HL-60/S4 treated with phorbol 12-myristate 13-acetate at 8.2 ng/mL for 4 days and 3 days (cell line): Measurements from ENCODE around the gene NCBP3.

Experiments
- in situ Hi-C: fragments of 300-500 bp; cut with MboI; formaldehyde crosslinking; loops from 2 replicates; pipeline ENCODE4 v1.15.0; 2022; ENCODE audit warnings: low sequenced_read_pairs

Gene NCBP3

GRCh38 chr17:3813171-3813570 is 32.9 kb downstream of the NCBP3 start:
- in situ Hi-C loops = no loop called here

- in situ Hi-C loops = no loop called here
These were observed 33.3 kb downstream of the NCBP3 start for GRCh38 chr17:3812771-3813170.

GRCh38 chr17:3812284-3812683 is 33.8 kb downstream of the NCBP3 start:
- in situ Hi-C loops = no loop called here

GRCh38 chr17:3810019-3810418 is 36.0 kb downstream of the NCBP3 start:
- in situ Hi-C loops = no loop called here

DNA sequence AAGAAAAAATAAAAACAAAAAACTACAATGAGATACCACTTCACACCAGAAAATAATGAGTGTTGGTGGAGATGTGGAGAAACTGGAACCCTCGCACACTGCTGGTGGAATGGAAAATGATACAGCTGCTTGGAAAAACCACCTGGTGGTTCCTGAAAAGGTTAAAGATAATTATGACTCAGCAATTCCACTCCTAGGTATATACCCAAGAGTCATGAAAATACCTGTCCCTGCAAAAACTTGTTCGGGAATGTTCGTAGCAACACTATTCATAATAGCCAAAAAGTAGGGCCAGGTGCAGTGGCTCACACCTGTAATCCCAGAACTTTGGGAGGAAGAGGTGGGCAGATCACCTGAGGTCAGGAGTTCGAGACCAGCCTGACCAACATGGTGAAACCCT is 36.9 kb downstream of the NCBP3 start:
- in situ Hi-C loops = no loop called here

GRCh38 chr17:3808701-3809100 is 37.3 kb downstream of the NCBP3 start:
- in situ Hi-C loops = no loop called here

DNA sequence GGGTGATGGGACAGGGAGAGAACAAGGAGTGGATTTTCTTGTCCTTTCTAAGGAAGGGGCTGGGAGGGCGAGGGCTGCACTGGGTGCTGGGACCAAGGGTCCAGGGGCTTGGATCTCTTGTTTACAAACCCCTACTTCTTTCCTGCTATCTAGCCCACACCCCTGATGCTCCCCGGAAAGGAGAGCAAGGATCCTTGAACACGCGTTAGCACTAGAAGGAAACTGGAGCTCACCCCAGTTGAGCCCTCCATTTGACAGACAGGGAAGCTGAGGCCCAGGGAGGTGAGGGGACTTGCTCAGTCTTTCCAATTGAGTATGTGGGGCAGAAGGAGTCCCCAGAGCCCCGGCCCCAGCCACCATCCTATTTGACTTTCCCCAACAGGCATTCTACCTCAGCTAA is 40.5 kb downstream of the NCBP3 start:
- in situ Hi-C loops = no loop called here

- in situ Hi-C loops = no loop called here
These were observed 41.5 kb downstream of the NCBP3 start for GRCh38 chr17:3804503-3804931.

DNA sequence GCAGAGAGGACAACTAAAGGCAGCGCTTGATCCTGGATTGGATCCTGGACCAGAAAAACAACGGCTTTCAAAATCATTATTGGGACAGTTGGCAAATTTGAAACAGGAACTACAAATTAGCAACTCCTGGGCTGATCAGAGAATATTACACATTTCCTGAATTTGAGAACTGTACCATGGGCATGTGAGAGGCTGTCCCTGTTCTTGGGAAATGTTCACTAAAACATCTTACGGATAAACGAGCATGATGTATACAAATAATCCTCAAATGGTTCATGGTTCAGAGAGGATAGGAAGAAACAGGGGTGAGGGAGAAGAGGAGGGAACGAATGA is 42.8 kb downstream of the NCBP3 start:
- in situ Hi-C loops = no loop called here

DNA sequence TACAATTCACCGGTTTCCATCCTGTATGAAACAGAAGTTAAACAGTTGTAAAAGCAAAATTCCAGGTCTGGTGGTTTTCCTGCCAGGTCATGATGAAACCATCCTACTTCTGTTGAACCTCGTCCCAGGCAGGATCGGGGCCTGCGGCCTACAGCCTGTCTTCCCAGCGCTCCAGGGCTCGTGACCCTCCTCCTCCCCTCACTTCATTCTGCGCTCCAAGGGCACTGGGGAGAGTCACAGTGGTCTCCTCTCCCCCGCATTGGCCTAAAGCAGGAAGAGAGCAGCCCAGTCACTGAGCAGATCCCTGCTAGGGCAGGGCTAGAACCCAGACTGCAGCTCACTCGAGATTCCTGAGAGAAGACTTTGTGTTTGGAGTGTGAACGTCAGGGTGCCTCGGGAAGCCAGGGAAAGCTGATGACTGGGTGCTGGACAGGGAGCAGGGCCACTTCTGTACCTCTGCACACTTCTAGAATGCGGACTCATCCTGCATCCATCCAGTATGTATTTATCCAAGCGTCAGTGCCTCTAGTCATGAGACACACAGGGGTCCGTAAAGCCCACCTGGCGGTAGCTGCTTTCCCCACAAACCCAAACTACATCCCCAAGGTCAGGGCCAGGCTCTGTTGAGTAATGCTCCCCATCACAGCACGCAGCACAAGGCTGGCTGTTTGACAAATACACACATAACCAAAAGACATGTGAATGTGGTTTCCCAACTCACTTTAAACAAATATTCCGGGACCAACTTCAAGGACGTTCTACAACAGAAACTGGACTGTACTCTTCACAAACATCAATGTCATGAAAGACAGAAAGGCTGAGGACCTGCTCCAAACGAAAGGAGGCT is 43.4 kb downstream of the NCBP3 start:
- in situ Hi-C loops = no loop called here

- in situ Hi-C loops = no loop called here
These were observed 44.3 kb downstream of the NCBP3 start for GRCh38 chr17:3801792-3802191.

- in situ Hi-C loops = no loop called here
These were observed 44.7 kb downstream of the NCBP3 start for GRCh38 chr17:3801347-3801746.

- in situ Hi-C loops = no loop called here
These were observed 45.4 kb downstream of the NCBP3 start, which contains the start of gene ITGAE for GRCh38 chr17:3800362-3801271. TSS of gene ITGAE (minus strand) at chr17:3801188. CDS start at chr17:3801144, 44 bp downstream.

DNA sequence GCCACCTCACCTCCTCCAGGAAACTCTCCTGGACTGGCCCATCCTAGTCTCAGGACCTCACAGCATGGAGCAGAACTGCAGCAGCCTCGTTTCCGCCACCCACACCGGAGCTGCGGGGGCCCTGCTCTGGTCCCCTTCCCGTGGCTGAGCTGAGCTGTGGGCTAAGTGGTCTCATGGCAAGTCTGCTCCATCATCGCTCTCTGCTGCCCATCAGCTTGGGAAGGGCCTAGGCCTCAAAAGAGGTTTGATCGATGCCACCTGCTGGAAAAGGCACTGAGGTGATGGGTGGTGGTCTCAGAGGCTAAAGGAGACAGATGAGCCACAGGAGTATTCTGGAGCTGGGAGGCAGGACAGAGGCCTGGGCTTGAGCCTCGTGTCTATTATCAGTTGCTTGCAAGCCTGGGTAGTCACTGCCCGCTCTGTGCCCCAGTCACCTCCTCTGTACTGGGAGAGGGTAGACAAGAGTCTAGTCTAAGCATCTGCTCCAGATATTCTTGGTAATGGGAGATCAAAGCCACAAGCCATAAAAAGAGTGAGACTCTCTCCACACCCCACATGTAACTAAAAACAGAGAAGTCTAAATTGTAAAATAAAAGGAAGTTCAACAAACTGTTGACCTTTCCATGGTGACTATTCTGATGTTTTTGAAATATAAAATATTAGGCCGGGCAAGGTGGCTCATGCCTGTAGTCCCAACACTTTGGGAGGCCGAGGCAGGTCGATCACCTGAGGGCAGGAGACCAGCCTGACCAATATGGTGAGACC is 46.7 kb downstream of the NCBP3 start:
- in situ Hi-C loops = no loop called here

DNA sequence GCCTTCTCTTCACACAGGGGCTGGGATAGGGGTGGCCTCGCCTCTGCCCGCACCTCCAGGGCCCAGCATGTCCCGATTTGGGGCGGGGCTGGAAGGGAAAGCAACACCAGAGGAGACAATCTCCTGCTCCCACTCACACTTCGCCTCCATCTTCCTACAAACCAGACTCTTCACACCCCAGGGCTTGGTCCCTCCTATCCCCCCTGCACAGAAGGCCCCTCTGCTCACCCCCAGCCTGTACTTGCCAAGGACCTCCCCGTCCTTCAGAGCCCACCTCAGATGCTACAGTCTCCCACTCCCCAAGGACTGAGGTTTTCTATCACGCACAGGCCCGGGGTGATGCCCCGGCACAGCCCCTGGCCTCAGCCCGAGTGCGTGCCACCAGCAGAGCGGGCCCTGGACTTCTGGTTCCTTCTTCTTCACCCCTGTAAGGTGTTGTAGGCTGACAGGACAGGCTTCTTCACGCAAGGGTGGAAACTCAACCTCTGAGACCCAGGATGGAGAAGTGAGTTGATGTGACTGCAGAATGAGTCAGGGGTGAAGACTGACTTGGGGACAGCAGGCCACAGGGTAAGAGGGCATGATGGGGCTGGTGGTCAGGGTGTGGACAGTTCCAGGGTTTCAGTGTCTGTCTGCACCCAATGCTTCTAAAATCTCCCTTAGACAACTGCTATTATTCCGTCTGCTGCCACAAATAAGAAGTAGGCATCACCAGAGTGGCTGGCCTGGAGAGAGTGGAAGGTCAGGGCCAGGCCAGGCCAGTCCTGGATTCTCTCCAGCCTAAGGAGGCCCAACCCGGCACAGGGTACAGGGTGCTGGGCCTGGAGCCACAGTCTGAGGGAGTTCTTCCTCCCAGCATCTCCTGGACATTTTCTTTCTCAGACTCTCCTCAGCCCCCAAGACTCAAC is 47.5 kb downstream of the NCBP3 start:
- in situ Hi-C loops = no loop called here

- in situ Hi-C loops = no loop called here
These were observed 49.2 kb downstream of the NCBP3 start for GRCh38 chr17:3796822-3797170.

- in situ Hi-C loops = no loop called here
These were observed 49.8 kb downstream of the NCBP3 start for GRCh38 chr17:3796110-3796821.

DNA sequence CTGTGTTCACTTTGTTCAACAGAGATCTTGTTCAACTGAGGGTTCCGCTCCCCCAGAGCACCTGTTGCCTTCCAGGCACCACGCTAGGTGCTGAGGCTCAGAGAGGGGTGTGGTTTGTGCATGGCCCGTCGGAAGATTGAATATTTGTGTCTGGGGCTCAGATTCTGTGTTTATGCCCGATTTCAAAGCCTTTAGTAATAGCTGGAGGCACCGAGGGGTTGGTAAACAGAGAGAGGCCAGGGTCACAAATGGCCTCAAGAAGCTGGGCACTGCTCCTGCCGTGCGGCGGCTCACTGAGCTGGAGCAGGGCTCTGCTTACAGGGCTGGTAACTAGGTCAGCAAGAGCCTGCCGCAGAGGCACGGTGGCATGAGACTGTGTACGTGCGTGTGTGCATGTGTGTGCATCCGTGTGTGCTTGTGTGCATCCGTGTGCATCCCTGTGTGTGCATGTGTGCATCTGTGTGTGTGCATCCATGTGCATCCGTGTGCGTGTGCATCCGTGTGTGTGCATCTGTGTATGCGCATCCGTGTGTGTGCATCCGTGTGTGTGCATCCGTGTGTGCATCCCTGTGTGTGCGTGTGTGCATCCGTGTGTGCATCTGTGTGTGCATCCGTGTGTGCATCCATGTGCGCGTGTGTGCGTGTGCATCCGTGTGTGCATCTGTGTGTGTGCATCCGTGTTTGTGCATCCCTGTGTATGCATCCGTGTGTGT is 50.5 kb downstream of the NCBP3 start:
- in situ Hi-C loops = no loop called here
